Neural progenitor cell (in vitro differentiated cells): Measurements from ENCODE around the gene RDM1. TPM values are rescaled to one million over a fixed set of nuclear protein-coding genes. Genes with fewer than 3 reads are reported as not detected.

Experiments used
- DNase-seq: peaks from one replicate; pipeline ENCODE4 v3.0.0-alpha.2; 2016; ENCODE audit warnings: low spot score
- H2AFZ ChIP-seq: fragments of 200-600 bp; sonication (generic); replicated peaks from 2 replicates; pipeline ENCODE4 v1.6.1; 2016; ENCODE audit warnings: antibody characterized with exemption
- H3F3A ChIP-seq: fragments of 200-600 bp; sonication (generic); 2 replicates; pipeline ENCODE4 v1.6.1; 2016; ENCODE audit warnings: antibody characterized with exemption, low read depth
- H3K27ac ChIP-seq: fragments of 200-600 bp; sonication (generic); 2 replicates; pipeline ENCODE4 v1.5.1; 2016; ENCODE audit warnings: mild to moderate bottlenecking
- H3K27me3 ChIP-seq: fragments of 200-600 bp; sonication (generic); 2 replicates; pipeline ENCODE4 v1.6.1; 2016; ENCODE audit warnings: mild to moderate bottlenecking, moderate library complexity
- H3K36me3 ChIP-seq: fragments of 200-600 bp; sonication (generic); 2 replicates; pipeline ENCODE4 v1.5.1; 2016
- H3K4me1 ChIP-seq: fragments of 200-600 bp; sonication (generic); 2 replicates; pipeline ENCODE4 v1.6.1; 2016; ENCODE audit warnings: mixed run types
- H3K4me2 ChIP-seq: fragments of 200-600 bp; sonication (generic); 2 replicates; pipeline ENCODE4 v1.6.1; 2016
- H3K4me3 ChIP-seq: fragments of 200-600 bp; sonication (generic); 2 replicates; pipeline ENCODE4 v1.5.1; 2016
- H3K79me2 ChIP-seq: fragments of 200-600 bp; sonication (generic); 2 replicates; pipeline ENCODE4 v1.6.1; 2016; ENCODE audit warnings: low read depth
- H3K9ac ChIP-seq: fragments of 200-600 bp; sonication (generic); 2 replicates; pipeline ENCODE4 v1.6.1; 2016
- H3K9me3 ChIP-seq: fragments of 200-600 bp; sonication (generic); 2 replicates; pipeline ENCODE4 v1.5.1; 2016; ENCODE audit warnings: low read depth
- H4K20me1 ChIP-seq: fragments of 200-600 bp; sonication (generic); 2 replicates; pipeline ENCODE4 v1.6.1; 2016; ENCODE audit warnings: low read depth
- H3K27ac Mint-ChIP-seq: 3 replicates; pipeline ENCODE4 v1.8.0; 2021; ENCODE audit warnings: mixed read lengths
- H3K27me3 Mint-ChIP-seq: 2 replicates; pipeline ENCODE4 v1.8.0; 2022; ENCODE audit warnings: low read depth, mild to moderate bottlenecking, inconsistent platforms, moderate library complexity, mixed read lengths; ENCODE audit not compliant: insufficient read depth
- H3K36me3 Mint-ChIP-seq: 3 replicates; pipeline ENCODE4 v1.8.0; 2021; ENCODE audit warnings: mixed read lengths
- H3K4me1 Mint-ChIP-seq: 3 replicates; pipeline ENCODE4 v1.8.0; 2021; ENCODE audit warnings: mixed read lengths
- H3K4me3 Mint-ChIP-seq: 3 replicates; pipeline ENCODE4 v1.8.0; 2021; ENCODE audit warnings: mild to moderate bottlenecking, moderate library complexity, mixed read lengths
- H3K9me3 Mint-ChIP-seq: 3 replicates; pipeline ENCODE4 v1.8.0; 2020; ENCODE audit warnings: mixed read lengths
- CTCF ChIP-seq: fragments of 200-600 bp; sonication (generic); IDR thresholded peaks from 2 replicates; pipeline ENCODE4 v1.5.1; 2017; ENCODE audit warnings: antibody characterized with exemption, mild to moderate bottlenecking
- EZH2 ChIP-seq: fragments of 200-600 bp; sonication (generic); IDR thresholded peaks from 2 replicates; pipeline ENCODE4 v1.6.1; 2017; ENCODE audit warnings: antibody characterized with exemption, mild to moderate bottlenecking, moderate library complexity
- EZH2phosphoT487 ChIP-seq: fragments of 200-600 bp; sonication (generic); IDR thresholded peaks from 2 replicates; pipeline ENCODE4 v1.6.1; 2017; ENCODE audit warnings: antibody characterized with exemption
- total RNA-seq: library from RNA; depleted of rRNA; stranded (reverse); fragments of >200 nt; gene quantifications from 2 replicates; pipeline ENCODE4 v1.2.3, GENCODE V29; 2015; ENCODE audit warnings: low replicate concordance

RDM1 gene
- total RNA-seq = 22.8 and 28.8 TPM in 2 replicates

GRCh38 chr17:35930211-35931065 is at the start of gene RDM1:
RDM1 (minus strand) TSS chr17:35930773; CDS start chr17:35930727, 46 bp downstream.
- Mint-ChIP-seq H3K4me3 (peak within 1 kb of the TSS; percentile 89), H3K27me3 (peaks cover 3% of the 10 kb centered on the region), H3K27ac (peak within 1 kb of the TSS; percentile 74), H3K36me3 (no peaks in the 10 kb centered on the region), H3K4me1 (peaks cover 22% of the 10 kb centered on the region), H3K9me3 (no peaks in the 10 kb centered on the region)
- no peak for TF ChIP-seq EZH2
- TF ChIP-seq CTCF = no peak
- no peak for TF ChIP-seq EZH2phosphoT487
- Histone ChIP-seq H2AFZ (peak within 1 kb of the TSS; percentile 93), H3F3A (peaks cover 7% of the 10 kb centered on the region), H3K4me1 (peaks cover 18% of the 10 kb centered on the region), H3K27me3 (no peaks in the 10 kb centered on the region), H3K27ac (no peak within 1 kb of the TSS), H3K4me3 (peak within 1 kb of the TSS; percentile 59), H3K36me3 (no peaks in the 10 kb centered on the region), H3K79me2 (no peaks in the 10 kb centered on the region), H3K9ac (no peak within 1 kb of the TSS), H3K9me3 (no peaks in the 10 kb centered on the region), H4K20me1 (no peaks in the 10 kb centered on the region), H3K4me2 (peak within 1 kb of the TSS; percentile 78)
- peak; percentile 94 for DNase-seq

- Mint-ChIP-seq H3K36me3 (no peaks in the 10 kb centered on the region), H3K9me3 (peaks cover 2% of the 10 kb centered on the region), H3K27me3 (no peaks in the 10 kb centered on the region), H3K4me1 (no peaks in the 10 kb centered on the region), H3K4me3 (no peak overlapping the region), H3K27ac (no peak overlapping the region)
- H3F3A ChIP-seq = no peaks in the 10 kb centered on the region
- no peaks in the 10 kb centered on the region for H3K36me3 ChIP-seq
- H3K79me2 ChIP-seq = no peaks in the 10 kb centered on the region
- H3K9me3 ChIP-seq = no peaks in the 10 kb centered on the region
- H3K4me3 ChIP-seq = no peak overlapping the region
- no peak for DNase-seq
- H3K27ac ChIP-seq = no peak overlapping the region
- H3K9ac ChIP-seq = no peak overlapping the region
- no peak overlapping the region for H2AFZ ChIP-seq
- H3K27me3 ChIP-seq = no peaks in the 10 kb centered on the region
- H3K4me2 ChIP-seq = no peak overlapping the region
- H3K4me1 ChIP-seq = no peaks in the 10 kb centered on the region
- TF ChIP-seq CTCF (no peak), EZH2 (no peak), EZH2phosphoT487 (no peak)
- H4K20me1 ChIP-seq = no peaks in the 10 kb centered on the region
Observed at GRCh38 chr17:35978346-35978745, 47.8 kb upstream of the RDM1 start.

GRCh38 chr17:35977509-35977908 is 46.9 kb upstream of the RDM1 start:
- H3K4me3 ChIP-seq = no peak overlapping the region
- no peaks in the 10 kb centered on the region for H3K4me1 ChIP-seq
- H3K4me3 Mint-ChIP-seq = no peak overlapping the region
- H3K9me3 ChIP-seq = no peaks in the 10 kb centered on the region
- no peaks in the 10 kb centered on the region for H3K36me3 ChIP-seq
- H3F3A ChIP-seq = no peaks in the 10 kb centered on the region
- no peak overlapping the region for H3K9ac ChIP-seq
- no peak for DNase-seq
- no peaks in the 10 kb centered on the region for H4K20me1 ChIP-seq
- H3K27me3 Mint-ChIP-seq = no peaks in the 10 kb centered on the region
- TF ChIP-seq CTCF = no peak
- TF ChIP-seq EZH2 = no peak
- no peak for TF ChIP-seq EZH2phosphoT487
- H3K79me2 ChIP-seq = no peaks in the 10 kb centered on the region
- no peaks in the 10 kb centered on the region for H3K36me3 Mint-ChIP-seq
- H2AFZ ChIP-seq = no peak overlapping the region
- H3K4me1 Mint-ChIP-seq = no peaks in the 10 kb centered on the region
- peaks cover 2% of the 10 kb centered on the region for H3K9me3 Mint-ChIP-seq
- H3K4me2 ChIP-seq = no peak overlapping the region
- H3K27me3 ChIP-seq = no peaks in the 10 kb centered on the region
- no peak overlapping the region for H3K27ac ChIP-seq
- H3K27ac Mint-ChIP-seq = no peak overlapping the region
